Amniotic epithelial cell (primary cell): ENCODE results near the gene PAF1.
"Not testable (repeated sequence)": the region's sequence is repeated elsewhere in the genome, so short reads cannot be mapped to it uniquely, and the experiment has no call there.

Source experiments
- DNase-seq: peaks from one replicate; pipeline ENCODE4 v3.0.0-alpha.2; 2010; ENCODE audit warnings: low read depth

The PAF1 gene

DNA sequence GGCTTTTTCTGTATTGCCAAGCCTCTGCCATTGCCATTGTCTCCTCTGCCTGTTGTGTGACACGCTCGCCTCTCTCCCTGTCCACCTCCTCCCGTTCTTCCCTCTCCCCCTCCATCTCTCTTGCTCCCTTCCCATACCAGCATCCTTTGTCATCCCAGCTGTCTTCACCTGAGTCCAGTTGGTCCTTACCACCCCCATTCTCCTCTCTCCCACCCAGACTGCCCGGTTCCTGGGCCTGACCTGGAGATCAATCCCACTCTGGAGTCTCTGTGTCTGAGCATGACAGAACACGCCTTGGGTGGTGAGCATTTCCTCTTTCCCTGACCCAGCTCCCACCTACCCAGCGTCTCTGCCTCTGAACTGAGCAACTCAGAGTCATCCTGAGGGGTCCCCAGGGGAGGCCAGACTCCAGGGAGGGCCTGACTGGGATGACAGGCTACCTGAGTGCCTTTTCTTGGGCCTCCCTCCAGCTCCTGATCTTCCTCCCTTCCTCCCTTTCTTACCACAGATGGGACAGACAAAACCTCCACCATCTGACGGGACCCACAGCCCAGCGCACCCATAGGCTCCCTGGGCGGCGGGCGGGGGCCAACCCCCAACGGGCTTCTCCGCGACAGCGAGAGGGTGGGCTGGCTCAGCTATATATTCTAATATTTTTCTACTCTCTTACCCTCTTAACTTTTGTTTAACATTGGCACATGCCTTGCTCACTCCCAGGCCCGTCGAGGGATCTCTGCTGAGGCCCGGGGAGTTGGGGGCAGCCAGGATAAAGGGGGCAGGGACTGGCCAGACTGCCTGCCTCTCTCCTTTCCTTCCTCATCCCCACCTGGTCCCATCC is 7.7 kb downstream of the PAF1 start:
- no peak for DNase-seq

DNA sequence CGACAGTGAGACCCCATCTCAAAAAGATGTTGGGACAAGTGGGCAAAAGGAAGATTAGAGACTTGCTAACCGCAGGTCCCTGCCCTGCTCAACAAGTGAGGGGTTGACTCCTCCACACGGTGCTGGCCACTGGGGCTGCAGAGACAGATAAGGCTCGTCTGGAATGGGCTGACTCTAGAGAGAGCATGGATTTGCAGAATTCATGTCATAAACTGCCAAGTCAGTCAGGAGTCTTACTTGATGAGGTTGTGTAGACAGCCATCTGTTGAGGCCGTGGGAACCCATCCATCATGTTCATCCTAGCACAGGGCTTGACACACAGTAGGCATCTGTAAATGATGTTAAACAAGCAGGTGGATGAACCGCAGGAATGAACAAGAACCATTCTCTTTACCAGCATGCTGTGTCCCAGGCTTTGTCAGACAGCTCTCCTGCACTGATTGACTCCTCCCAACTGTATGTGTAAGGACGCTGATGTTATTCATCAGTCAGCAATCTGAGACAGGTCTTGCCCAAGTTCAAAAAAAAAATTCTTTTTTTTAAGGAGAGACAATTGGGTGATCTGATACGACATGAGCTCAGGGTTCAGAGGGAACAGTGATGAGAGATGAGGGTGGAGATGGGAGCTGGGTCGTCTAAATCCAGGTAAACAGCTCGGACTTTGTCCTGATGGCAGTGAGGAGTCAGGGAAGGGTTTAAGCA is 8.8 kb downstream of the PAF1 start:
- peak; percentile 47 for DNase-seq

DNA sequence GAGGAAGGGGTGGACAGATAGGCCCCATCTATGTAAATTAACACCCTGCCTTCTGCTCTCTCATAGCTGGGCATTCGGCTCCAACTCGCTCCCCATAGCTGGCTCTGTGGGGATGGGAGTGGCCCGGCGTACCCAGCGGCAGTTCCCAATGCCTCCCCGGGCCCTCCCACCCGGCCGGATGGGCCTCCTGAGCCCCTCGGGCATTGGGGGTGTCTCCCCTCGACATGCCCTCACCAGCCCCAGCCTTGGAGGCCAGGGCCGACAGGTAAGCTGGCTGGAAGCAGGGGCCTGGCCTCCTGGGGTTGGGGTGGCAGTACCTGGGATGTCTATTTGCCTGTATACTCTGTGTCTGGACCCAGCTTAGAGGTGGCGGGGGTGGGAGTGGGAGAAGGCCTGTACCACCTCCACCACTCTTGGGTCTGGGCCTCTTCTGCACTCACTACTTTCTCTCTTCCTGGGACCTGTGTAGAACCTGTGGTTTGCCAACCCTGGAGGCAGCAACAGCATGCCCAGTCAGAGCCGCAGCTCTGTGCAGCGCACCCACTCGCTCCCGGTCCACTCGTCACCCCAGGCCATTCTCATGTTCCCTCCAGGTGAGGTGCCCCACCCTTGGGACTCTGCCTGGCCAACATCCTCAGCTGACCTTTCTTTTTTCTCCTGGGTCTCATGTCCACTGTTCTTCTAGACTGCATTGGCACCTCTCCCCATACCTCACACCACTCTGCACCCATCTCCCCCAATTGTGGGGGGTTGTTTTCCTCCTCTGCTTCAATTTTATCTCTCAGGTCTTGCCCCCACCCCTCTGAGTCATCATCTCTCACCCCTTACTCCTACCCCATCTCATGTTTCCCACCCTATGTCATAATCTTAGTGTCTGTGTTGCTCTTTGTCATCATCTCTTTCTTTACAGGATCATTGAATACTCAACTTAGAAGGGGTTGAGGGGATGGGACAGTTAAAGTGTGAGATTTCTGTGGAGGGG is 10.1 kb downstream of the PAF1 start:
- no peak for DNase-seq

DNA sequence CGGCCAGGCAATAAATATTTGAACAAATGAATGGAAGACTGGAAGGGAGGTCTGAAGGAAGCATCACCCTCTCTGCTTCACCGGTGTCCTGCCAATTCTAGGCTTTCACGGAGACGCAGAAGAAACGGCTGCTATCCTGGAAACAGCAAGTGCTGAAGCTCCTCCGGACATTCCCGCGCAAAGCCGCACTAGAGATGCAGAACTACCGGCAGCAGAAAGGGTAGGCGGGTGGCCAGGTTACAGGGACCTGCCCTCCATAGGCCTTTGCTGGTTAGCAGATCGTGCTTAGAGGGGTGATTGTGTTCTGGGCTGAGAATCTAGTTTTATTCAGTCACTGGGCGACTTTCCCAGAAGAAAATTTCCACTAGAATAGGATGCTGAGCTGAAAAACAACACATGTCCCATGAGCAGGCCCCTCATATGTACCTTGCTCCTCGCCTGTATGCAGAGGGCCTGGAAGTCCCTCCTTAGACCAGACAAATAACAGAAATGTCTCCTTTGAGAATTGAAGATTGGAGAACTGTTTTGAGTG is 11.0 kb downstream of the PAF1 start:
- no peak for DNase-seq

DNA sequence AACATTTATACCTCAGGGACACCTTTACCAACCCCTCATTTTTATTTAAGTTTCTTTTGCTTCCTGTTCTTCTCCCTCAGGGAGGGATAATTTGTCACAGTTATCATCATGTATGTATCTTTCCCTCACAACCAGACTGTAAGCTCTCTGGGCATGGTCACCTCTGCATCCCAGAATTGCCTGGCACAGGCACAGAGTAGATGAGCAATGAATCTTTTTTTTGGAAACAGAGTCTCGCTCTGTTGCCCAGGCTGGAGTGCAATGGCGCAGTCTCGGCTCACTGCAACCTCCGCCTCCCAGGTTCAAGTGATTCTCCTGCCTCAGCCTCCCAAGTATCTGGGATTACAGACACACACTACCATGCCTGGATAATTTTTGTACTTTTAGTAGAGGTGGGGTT is 11.5 kb downstream of the PAF1 start:
- not testable (repeated sequence) for DNase-seq

DNA sequence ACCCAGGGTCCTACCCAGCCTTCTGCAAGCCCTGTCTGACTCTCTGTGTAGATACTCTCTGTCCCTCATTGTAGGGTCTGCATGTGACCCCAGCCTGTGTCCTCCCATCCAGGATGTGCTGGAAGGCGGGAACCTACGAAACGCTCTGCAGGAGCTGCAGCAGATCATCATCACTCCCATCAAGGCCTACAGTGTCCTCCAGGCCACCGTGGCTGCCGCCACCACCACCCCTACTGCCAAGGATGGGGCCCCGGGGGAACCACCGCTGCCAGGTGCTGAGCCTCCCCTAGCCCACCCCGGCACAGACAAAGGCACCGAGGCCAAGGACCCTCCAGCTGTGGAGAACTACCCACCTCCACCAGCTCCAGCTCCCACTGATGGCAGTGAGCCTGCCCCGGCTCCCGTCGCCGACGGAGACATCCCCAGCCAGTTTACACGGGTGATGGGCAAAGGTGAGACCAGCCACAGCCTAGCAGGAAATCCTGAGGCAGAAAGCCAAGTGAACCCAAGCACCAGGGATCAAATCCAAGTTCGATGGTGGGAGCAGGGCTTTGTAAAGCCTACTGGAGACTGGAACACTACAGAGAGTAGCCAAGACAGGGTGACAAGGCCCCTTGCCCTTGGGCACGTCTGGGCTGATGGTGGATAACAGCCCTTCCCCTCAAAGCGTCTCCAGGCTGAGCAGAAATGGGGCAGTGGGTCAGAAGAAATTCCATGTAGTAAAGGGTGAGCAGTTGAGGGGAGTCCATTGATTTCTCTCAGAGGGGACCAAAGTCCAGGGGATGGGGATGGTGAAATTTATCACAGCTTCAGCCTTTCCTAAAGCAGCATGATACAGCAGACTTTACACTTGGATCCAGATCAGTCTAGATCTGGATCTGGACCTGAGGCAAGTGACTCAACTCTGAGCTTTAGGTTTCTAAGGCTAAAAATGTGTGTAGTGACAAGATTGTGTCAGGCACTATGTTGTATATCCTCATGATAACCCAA is 13.2 kb downstream of the PAF1 start:
- no peak for DNase-seq

DNA sequence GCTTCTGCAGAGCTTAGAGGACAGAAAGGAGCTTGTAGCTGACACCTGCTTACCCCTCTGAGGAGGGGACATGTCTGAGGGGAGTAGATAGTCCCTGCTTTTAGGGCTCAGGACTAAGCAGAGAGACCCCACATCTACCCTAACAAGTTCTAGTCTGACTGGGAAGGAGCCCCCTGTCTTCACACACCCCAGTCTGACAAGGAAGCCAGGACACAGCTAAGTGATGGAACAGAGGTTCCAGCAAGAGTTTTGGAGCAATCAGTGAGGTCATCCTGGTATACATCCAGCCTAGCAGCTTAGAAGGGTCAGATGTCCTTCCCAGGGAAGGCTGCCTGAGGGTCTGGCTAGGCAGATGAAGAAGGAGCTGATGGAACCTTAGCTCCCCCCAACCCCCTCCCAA is 15.0 kb downstream of the PAF1 start:
- DNase-seq = no peak

DNA sequence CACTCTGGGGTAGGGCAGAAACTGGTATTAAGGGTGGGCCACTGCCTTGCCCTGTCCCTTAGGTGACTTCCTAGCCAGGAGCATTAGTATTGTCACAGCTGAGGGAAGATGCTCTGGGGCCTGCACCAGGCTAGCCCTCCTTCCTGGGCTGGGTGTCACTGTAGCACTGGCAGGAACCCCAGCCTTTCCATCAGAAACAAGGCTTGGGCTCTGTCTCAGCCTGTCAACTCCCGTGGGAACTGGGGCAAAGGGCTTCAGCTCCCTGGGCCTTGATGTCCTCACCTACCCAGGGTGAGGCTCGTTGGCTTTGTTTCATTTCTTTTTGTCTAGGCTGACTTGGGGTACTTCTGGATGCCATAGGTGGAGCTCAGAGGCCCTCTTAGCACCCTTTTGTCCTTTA is 18.0 kb downstream of the PAF1 start:
- peak; percentile 42 for DNase-seq

DNA sequence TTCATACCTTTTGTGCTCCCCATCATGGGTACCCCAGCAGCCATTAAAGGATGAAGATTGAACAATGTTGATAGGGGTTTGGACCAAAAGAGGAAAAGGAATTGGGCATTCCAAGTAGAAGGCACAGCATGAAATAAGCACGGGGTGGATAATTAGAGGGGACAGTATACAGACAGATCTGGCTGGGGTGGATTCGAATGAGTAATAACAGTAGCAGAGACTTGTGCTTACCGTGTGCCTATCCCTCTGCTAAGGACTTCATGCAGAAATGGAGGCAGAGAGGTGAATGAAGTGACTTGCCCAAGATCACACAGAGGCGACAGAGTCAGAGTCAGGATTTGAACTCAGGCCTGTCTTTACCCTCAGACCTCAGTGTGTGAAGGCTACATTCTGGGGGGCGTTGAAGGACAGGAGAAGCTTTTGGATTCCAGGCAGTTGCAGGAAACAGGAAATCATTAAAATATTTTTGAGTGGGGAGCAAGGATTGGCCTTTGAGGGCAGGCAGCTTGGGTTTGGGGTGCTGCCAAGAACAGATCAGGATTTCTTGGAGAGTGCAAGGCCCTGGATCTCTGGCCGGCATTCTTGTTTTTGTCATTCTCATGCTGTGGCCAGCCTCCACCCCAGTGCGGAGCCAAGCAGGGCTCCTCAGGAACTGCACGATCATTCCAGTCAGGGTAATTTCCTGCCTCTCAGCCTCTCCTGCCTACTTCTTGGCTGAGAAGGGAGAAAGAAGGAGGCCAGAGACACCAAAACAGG is 18.7 kb downstream of the PAF1 start:
- peak; percentile 88 for DNase-seq

DNA sequence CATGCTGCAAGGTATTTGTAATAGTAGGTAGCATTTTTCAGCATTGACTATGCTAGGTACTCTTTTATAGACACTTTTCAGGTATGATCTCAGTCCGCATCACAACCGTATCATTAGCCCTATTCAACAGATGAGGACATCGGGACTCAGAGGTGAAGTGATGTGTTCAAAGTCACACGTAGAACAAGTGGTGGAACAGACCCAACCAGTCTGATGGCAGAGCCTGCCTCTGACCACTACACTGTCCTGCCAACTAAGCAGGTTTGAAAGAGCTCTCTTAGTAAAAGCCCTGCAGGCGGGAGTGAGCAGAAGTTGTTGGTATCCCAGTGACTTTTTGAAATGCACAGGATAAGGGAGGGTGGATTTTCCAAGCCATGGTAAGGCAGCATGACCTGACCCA is 20.2 kb downstream of the PAF1 start:
- no peak for DNase-seq

DNA sequence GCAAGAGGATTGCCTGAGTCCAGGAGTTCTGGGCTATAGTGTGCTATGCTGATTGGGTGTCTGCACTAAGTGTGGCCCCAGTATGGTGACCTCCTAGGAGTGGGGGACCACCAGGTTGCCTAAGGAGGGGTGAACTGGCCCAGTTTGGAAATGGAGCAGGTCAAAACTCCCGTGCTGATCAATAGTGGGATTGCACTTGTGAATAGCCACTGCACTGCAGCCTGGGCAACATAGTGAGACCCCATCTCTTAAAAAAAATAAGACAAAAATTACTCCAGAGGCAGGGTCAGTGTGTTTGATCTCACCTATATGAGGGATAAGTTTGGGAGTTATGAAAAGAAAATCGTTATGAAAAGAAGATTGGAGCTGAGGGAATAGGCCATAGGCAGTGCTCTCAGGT is 21.7 kb downstream of the PAF1 start:
- DNase-seq = no peak

DNA sequence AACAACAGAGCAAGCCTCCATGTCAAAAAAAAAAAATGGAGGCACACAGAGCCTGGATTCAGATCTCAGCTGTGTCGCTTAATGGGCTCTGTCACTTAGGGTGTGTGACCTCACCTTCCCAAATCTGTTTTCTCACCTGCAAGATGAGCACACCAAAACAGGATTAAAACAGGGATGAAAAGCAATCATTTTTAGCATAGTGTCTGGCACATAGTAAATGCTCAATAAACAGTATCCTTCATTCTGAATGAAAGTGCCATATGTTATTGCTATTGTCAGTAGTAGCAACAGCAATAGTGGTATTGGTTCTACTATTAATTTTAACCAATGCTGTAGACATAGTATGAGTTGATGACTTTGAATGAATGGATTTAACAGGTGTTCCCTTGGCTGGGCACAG is 25.4 kb downstream of the PAF1 start:
- no peak for DNase-seq

DNA sequence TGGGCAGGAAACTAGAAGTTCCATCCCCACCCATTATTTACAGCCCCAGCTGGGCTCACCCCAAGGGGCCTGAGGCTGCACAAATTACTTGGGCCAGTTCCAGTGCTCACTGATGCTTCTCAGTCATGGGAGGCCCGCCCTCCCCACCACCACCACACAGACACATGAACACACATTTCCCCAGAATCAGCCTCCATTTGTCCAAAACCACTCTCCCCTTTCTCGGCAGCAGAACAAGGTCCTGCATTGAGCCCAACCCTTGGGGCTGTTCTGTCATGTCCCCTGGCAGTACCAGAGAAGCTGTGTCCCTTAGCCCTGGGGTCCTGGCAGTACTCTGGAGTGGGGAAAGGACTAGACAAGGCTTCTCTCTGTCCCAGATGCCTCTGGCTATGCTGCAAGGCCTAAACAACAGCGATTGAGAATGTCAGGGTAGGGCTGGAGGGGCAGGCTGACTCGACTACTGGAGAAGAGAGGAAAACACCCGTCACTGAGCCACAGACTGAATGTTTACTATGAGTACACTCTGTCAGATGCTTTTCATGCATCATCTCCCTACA is 26.9 kb downstream of the PAF1 start:
- DNase-seq = peak; percentile 52

DNA sequence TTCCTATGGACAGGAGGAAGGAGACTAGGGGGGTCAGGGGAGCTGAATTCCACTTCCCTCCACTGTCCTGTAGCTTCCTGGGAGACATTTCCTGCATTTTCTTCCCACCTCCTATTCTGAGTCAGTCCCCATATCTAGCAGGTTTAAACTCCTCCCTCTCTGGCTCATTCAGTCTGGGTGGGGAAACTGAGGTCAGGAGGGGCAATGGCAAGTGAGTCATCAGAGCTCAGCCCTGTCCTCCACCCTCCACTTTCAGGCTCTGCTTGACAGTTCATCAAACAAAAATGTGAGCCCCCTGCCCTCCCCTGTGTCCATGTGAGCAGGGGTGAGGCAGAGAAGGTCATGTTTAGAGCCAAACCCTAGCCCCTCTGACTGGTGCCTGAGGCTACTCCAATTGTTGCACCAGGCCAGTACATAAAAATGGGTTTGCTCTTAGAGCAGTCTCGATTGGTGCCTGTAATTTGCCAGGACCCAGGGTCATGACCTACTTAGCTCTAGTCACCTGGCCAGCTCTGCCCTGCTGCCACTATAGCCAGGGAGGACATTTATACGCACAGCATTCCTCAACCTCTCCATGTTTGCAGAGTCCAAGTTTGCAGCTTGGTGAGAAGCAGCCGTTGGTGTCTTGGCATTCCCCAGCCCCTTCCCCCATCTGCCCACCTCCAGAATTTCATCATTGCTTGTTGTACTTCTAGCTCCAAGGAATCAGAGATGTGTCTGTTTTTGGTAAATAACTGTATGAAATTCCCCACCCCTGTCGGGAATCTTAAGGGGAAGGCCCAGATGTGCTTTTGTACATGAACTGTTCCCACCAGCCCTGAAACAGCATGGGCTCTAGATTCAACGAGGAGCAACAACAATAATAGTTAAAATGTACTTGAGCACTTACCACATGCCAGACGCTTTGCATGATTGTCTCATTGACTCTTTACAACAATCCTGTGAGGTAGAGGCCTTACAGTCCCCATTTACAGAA is 27.9 kb downstream of the PAF1 start:
- DNase-seq = peak; percentile 78

DNA sequence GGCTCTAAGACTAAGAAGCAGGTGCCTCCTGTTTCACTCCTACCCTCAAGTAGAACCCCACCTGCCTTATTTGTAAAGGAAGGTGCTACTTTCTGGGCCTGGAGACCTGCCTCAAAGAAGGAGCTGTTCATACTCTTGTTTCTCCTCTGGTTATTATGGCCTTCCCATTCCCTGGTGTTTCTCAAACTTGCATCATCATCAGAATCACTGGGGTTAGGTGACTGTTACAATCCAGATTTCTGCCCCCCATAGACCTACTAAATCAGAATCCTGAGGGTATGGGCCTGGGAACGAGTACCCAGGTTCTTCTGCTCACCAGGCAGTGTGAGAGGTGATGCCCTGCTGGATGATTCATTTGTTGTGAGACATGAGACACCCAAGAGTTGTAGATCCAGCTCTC is 30.3 kb downstream of the PAF1 start:
- DNase-seq = no peak

DNA sequence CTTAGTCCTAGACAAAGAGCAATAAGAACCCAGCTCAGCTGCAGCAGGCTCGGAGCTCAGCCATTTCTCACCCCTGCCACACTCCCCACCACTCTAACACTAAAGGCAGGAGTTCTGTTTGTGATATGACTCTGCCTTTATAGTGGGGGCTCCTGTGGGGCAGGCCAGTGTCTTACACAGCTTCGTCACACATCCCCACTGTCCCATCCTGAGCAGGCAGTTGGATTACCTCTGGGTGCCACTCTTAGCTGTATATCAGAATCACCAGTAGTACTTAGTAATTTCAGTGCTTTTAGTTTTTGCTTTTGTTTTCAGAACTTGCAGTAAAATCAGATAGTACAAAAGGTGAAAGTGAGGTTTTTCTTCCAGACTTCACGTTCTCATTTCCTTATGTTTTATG is 31.9 kb downstream of the PAF1 start:
- no peak for DNase-seq

DNA sequence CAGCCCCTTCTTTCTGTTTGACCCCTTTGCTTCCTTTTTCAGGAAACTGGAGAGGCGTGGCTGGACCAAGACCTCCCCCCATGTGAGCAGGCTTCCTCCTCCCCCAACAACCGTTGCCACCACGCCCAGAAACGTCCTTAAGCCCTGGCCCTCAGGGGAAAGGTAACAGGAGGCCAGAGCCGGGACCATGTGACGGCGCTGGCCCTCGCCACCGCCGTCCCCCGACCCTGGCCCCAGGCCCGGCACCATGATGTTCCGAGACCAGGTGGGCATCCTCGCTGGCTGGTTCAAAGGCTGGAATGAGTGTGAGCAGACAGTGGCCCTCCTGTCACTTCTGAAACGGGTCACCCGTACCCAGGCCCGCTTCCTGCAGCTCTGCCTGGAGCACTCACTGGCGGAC is 34.3 kb downstream of the PAF1 start:
- DNase-seq = no peak

DNA sequence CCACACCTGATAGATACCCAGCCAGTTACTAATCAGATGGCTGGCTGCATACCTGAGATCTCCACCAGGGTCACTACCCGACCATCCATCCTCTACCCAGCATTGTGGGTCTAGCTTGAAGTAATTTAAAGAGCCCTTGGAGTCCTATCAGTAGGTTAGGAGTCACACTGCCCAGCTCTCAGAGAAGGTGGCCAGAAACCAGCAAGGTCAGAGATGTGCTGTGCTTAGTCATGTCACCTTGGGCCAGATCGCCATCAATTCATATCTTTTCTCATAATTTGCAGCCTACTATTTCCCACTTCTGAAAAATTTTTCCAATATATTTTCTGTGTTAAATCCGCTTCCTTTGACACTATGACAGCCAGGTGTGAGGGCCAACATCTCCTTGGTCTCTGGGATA is 34.8 kb downstream of the PAF1 start:
- no peak for DNase-seq

DNA sequence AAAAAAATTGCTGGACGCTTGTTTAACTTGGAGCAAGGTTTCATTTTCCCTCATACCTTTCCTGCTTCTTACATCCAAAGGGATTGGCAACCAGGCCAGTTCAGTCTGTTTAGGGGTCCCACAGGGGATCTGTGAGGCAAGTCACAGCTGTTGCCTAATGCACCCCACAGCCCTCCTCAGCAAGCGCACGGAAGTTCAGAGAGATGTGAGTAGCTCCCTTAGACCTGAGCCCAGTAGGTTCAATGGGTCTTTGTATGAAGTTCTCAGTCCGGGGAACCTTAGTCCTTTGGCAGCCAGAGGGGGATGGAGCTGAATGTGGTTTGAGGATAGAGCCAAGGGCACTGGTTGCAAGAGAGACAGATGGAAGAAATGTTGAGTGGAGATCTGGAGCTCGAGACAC is 35.7 kb downstream of the PAF1 start:
- no peak for DNase-seq
